GM18858 (cell line): ENCODE measurements around the gene NOTCH2.

ENCODE experiments used
- ATAC-seq: cut with Tn5 transposase; IDR thresholded peaks from one replicate; pipeline ENCODE4 v1.9.1; 2021; ENCODE audit not compliant: unreplicated experiment

Gene NOTCH2

DNA sequence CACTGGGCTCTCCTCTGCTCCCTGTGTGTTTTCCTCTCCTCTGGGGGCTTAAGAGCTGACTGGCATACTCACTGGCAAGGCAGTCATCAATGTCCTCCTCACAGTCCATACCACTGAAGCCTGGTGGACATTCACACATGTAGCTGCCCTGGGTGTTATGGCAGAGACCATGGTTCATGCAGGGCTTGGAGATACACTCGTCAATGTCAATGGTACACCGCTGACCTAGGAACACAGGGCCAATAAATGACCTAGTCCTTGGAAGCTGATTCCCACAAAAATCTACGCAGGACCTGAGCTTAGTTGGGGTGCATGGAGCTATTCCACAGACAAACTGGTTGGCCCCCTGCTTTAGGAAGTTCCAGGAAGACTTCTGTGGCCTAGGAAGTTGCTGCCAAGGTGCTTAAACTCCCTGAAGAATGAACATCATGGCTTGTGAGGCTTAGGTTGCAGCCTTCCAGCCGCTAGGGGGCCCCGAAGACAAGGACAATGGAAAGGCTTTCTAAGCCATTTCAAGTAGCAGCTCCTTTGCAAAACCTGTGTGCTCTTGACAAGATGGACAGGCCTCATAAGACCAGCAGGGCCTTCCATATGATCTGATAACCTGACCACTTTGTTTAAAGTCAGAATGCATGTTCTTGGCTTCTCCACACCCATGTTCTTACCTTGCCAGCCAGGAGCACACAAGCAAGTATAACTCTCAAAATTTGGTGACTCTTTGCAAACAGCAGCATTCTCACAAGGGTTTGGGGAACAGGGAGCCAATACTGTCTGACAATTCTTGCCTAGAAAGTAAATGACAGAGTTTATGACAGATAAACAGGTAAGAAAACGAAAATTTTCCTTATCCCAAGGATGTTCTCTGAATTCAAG, 120.9 kb downstream of the NOTCH2 start:
- no peak for ATAC-seq

DNA sequence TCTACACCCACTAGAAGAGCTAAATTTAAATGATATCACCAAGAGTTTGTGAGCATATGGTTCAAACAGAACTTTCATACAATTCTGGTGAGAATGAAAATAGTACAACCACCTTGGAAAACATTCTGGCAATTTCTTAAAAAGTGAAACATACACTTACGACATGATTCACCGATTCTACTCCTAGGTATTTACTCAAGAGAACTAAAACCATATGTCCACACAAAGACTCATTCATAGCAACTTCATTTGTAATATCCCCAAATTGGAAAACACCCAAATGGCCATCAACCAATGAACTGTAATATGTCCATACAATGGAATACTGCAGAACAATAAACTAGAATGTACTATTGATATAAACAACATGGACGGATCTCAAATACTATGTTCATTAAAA, 122.0 kb downstream of the NOTCH2 start:
- no peak for ATAC-seq

DNA sequence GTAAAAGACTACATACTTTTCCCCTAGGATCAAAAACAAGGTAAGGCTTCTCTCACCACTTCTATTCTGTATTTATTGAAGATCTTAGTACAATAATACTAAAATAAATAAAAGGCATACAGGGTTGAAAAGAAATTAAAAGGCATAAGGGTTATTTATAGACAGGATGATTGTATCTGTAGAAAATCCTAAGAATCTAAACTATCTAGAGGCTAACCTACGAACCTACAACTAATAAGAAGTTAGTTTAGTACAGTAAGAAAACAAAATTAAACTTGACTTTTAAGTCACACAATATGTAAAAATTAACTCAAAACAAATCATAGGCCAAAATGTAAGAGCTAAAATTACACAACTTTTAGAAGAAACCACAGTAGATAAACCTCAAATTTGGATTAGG, 122.7 kb downstream of the NOTCH2 start:
- no peak for ATAC-seq

DNA sequence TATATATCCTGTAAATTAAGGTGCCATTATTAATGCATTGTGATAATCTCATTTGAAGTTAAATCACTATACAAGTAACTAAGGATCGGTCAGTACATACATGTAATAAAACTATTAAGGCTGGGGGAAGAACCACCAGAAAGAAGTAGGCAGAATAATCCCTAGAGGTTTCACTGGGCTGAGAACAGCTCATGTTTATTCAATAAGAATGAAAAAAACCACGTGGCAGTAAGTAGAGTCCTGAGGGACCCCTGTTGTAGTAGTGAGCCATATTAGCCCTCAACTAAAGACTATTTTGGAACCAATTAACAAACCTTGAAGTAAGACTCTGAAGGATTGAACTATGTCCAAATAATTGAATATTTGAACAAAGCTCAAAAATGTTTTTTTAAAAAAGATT, 126.2 kb downstream of the NOTCH2 start:
- no peak for ATAC-seq

DNA sequence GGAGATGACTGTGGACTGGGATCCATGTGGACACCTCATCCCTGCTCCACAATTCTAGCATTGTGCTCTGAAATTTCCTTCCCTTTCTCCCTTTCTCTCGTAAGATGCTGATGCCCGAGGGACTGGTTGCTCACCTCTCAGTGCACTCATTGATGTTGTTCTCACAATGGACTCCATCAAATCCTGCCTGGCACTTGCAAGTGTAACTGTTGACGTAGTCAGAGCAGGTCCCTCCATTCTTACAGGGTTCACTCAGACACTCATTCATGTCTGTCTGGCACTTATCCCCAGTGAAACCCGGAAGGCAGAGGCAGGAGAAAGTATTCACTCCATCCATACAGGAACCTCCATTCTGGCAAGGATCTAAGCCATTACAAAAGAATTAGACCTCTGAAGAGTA, 128.1 kb downstream of the NOTCH2 start:
- ATAC-seq = no peak

DNA sequence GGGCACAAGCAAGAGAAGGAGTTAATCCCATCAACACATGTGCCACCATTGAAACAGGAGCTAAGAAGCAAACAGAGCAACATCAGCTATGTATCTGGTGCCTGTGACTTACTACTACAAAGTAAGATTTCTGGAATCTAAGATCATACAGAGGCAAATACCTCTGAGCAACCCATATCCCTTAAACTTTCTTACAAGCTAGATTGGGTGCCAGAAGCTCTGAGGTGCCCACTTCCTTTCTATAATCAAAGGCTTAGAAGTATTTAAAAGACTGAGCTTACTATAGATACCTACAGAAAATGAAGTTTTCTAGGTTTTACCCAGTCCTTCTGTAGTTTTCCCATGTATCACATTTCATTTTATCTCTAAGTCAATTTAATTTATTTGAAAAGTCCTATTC, 128.8 kb downstream of the NOTCH2 start:
- no peak for ATAC-seq

DNA sequence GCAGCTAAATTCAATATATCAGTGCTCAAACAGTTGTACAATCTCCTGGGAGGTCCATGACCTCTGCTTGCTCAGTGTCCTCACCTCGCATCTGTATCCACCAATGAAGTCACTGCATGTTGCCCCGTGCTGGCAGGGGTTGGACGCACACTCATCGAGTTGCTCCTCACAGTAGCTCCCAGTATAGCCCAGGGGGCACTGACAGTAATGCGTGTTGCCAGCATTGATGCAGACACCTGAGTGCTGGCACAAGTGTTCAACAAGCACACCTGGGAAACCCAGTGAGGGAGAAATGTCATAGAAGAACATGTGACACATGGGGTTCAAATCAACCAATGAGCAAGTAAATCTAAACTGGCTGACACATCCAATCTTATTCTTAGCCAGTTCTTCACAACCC, 132.3 kb downstream of the NOTCH2 start:
- ATAC-seq = no peak

DNA sequence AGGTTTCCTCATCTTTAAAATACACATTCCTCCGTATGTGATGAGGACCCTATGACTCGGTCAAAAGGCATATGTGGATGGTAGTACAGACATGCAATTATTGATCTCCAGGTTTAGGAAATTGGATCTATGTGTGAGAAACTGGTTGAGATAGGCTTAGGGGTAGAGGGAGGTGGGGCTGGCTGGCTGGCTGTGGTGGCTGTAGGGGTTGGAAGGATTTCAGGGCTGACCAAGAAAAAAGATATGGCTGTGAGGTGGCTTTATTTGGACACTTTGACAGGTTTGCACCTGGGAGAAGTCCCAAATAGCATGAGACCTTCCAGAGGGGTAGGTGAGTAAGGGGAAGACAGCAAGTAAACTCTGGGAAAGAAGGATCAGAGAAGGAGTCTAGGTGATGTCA, 133.5 kb downstream of the NOTCH2 start:
- ATAC-seq = no peak

DNA sequence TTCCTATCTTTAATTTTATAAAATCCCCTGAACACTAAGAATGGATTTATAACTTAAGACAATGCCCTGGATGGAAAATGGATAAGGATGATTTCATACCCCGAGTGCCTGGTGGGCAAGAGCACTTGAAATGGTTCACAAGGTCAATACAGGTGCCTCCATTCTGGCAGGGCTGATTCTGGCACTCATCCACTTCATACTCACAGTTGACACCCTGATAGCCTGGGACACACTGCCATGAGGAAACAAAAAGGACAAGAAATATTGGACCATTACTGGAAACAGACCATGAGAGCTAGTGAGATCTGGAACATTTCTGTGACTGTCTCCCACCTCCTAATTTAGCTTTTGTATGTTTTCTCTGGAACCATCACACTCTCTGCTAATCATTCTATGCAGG, 134.1 kb downstream of the NOTCH2 start:
- no peak for ATAC-seq

DNA sequence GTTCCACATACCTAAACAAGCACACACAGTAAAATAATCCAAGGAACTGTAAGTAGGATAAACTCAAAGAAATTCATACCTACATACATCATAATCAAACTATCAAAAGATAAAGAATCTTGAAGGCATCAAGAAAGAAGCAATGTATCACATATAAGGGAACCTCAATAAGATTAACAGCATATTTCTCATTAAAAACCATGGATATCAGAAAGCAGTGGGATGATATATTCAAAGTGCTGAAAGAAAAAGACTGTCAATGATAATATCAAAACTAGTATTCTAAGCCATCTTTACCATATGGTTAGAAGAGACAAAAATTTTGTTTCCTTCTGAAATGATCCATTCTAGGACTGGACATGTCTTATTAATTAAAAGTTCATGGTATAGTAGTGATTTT, 136.1 kb downstream of the NOTCH2 start:
- ATAC-seq = no peak

DNA sequence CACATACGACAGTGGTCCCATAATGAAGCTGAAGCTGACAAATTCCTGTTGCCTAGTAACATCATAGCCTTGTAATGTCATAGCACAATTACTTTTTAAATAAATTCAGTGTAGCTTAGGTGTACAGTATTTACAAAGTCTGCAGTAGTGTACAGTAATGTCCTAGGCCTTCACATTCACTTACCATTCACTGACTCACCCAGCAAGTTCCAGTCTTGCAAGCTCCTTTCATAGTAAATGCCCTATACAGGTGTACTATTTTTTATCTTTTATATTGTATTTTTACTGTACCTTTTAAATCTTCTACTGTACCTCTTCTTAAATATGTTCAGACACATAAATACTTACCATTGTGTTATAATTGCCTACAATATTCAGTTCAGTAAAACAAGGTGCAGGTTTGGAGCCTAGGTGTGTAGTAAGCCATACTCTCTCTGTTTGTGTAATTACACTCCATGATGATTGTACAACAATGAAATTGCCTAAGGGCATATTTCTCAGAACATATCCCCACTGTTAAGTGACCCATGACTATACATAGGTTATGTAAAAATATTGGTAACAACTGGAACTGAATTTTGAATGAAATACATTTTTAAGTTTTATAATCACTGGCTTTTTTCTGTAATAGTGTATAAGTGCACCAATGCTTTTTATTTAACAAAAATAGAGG, 139.7 kb downstream of the NOTCH2 start:
- ATAC-seq = no peak

DNA sequence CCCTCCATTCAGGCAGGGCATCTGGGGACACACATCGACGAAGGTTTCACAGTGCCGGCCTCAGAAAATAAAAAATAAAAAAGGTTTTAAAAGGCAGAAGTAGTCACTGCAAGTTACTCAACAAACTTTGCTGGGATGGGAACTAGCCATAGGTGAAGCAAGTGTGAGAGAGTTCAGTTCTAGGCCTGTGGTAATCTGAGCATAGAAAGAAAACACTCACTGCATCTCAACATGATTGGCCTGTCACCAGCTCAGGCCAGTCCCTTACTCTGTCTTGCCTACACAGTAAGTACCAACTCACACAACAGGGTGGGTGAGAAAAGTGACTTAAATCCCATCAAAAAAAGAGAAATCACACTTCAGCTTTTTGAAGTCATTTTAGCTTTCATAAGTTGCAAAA, 142.9 kb downstream of the NOTCH2 start:
- ATAC-seq = no peak

DNA sequence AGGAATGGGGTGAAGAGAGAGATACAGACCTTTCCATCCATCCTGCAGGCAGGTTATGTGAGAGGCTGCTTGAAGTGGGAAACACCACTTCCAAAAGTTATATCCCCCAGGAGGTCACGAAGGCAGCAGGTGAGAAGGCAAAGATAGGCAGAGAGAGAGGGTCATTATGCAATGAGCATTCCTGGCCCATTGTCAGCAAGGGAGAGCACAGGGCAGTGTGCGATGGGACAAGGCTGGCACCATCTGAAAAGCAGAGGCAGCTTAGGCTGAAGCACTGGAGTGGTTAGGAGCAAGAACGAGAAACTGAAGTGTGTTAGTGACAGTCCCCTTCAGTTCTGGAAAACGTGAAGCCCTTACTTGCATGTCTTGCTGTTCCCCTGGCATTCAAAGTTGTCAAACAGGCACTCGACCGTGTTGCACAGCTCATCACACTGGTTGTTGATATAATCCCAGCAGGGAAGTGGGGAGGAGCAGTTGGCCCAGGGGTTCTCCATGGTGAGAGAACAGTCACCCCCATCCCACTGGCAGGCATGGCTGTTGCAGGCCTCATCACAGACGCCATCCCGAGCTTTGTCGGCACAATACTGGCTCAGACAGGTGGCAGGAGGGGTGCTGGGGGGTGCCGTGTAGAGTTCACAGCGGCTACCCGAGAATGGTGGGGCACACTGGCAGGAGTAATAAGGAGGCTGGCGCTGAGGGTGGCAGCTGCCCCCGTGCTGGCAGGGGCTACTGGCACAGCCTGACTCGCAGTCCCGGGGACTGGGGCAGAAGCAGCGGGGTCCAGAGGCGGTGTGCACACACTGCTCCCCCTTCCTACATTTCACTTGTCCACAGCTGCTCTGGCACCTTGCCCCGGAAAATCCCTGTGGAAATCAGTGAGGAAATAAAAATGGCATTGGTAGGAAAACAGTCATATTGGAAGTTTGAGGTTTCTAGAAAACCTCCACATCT, 144.2 kb downstream of the NOTCH2 start:
- no peak for ATAC-seq

DNA sequence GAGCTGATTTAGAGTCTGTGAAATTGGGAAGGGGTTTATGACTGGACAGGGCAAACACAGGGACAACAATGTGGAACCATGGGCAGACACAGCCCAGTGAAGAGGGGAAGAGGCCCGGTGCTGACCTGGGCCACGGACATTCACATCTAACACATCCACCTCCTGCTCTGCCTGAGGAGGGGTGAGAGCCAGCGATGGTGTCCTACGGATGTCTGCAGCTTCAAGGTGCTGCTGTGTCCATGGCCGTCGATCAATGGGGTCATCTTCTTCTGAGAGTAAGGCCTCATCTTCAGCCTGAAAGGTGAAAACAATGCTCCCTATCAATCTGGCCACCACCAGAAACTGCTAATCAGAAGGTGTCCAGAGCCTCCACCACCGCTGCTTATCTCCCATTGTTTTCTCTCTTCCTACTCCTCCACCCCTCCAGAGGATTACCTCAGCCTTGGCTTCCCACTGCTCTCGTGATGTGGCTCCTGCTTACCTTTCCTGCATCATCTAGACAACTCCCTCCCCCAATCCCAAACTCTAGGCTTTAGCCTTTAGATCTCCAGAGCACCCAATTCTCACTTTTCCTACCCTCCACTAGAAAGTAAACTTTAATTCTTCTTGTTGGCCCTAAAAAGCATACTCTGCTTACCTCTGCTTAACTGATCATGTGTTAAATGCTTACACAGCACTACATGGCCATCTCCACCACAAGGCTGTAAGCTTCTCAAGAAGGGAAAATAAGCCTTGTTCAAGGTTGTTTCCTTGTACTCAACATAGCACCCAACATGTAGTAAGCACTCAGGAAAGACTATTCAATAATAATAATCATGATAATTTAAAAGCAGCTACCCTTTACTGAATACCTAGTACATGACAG, 149.1 kb downstream of the NOTCH2 start:
- ATAC-seq = no peak

DNA sequence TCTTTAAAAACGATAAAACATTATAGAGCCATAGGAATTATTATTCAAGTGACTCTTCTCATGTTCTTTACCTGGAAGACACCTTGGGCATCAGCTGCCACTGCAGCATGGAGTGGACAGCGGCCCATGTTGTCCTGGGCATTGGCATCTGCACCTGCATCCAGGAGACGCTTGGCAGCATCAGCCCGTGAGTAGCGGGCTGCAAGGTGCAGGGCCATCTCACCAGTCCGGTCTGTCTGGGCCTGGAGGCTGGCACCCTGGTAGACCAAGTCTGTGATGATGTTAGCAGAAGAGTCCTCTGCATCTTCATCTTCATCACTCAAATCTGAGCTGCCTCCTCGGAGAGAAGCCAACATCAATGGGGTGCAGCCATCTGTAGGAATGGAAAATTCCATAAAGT, 150.2 kb downstream of the NOTCH2 start:
- ATAC-seq = no peak

DNA sequence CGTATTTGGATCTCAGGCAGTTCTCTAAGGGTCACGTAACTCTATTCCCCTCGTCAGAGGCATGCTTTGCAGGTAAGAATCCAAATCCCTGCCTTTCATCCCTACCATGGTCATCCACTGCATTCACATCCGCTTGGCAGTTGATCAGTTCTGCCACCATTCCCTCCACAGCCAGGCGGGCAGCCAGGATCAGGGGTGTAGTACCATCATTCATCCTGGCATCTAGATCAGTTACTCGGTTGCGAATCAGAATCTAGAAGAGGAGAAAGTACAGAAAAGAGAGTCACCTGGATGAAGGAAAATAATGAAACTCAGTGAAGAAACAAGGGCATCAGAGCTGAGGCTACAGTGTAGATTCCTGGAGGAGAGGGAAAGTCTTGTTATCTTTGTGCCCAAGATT, 151.2 kb downstream of the NOTCH2 start:
- ATAC-seq = no peak

DNA sequence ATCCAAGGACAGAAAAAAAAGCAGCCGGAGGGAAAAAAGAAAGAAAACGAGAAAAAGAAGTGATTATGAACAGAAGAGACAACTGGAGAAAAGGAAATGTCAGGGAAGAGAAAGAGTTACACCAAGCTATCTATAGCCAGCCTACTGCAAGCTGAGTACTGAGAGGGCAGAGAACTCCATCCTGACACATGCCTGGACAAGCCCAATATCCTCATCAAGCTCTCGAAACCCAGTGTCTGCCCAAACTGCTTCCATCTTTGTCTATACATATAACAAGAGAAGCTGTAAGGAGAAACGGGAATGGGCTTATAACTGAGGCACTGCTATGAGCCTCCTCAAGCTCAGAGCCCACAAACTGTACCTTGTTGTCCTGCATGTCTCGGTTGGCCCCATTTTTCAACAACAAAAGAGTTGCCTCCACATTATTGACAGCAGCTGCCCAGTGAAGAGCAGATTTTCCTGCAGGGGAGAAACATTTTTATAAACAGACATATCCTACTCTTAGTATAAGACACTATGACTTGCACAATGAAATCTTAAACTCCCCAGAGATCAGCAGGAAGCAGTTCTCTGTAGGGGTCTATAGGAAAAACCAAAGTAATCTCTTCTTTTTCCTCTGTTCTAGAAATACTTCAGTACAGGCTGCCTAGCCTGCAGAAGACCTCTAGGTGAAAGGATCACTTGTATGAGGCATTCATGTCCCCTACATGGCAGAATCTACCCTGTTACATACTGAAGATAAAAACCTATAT, 152.0 kb downstream of the NOTCH2 start:
- ATAC-seq = no peak

DNA sequence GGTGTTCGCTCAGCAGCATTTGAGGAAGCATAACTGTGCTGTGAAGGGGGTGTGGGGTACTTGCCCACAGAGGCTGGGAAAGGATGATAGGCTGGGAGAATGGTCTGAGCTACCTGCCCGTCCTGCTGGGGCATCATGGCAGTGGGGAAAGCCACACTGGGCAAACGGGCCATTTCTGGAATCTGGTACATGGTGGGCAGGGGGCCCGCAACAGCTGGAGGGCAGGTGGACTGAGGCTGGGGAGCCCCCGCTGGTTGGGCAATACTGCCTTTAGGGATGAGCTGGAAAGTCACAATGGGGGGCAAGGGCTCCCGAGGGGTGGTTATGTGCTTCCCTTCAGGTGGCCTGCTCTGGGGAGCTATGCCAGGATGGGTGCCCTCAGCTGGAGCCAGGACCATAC, 153.9 kb downstream of the NOTCH2 start:
- no peak for ATAC-seq

DNA sequence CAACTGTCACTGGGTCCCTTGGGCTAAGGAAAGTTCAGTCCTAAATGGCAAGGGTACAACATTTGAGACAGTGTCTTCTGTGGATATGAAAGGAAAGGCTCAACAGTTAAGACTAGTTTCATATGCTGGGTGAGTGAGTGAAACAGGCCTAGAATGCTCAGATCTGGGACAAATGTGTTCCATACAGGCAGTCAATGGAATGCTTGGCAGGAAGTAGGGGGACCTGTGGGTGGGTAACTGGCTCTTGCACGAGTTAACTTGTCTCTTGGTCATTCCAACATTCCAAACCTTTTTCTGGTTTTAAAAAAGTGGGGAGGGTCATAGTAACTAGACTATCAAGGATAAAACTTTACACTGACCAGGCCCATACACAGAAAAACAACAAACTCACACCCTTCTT, 155.4 kb downstream of the NOTCH2 start:
- ATAC-seq = no peak

DNA sequence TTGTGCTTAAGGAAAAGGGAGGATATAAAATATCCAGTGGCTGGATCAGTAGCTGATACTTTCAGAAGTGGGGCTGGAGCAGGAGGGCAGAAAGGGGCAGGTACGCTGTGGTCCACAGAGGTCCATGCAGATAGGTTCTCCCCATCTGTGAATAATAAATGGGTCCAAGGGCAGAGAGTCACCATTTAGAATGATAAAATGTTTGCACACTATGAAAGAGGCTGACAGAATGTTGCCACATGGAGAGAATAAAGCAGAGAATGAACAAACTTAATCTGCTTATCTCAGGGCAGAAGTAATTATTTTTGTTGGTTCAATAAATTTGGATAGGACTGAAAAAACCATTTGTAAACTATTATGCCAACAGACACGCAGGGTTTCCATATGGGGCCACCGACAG, 156.5 kb downstream of the NOTCH2 start:
- ATAC-seq = no peak
